Activated CD4-positive, alpha-beta T cell treated with anti-CD3 and anti-CD28 coated beads, Interleukin-2, amount 10 ng/mL, durations not matched to agents 7 days and 5 days (primary cell): ENCODE data around the gene LDLRAD1. TPM values are rescaled to one million over a fixed set of nuclear protein-coding genes. Genes with fewer than 3 reads are reported as not detected.
"Not testable (repeated sequence)": the region's sequence is repeated elsewhere in the genome, so short reads cannot be mapped to it uniquely, and the experiment has no call there.

Source experiments
- CTCF ChIA-PET: fragments of 350-600 bp; sonication (Branson Sonifier 250); formaldehyde crosslinking; loops from one replicate; lab custom pipeline; 2021; ENCODE audit warnings: antibody characterized with exemption; lab: Charles Lee
- POLR2A ChIA-PET: fragments of 350-600 bp; sonication (Branson Sonifier 250); formaldehyde crosslinking; loops from one replicate; lab custom pipeline; 2021; ENCODE audit warnings: antibody characterized with exemption; lab: Charles Lee
- DNase-seq: peaks from one replicate; pipeline ENCODE4 v3.0.0-alpha.2; 2020
- H3K27ac Mint-ChIP-seq: one replicate; pipeline ENCODE4 v1.8.0; 2021; ENCODE audit warnings: mild to moderate bottlenecking, moderate library complexity, mixed read lengths
- H3K27me3 Mint-ChIP-seq: one replicate; pipeline ENCODE4 v1.8.0; 2021; ENCODE audit warnings: mixed read lengths
- H3K36me3 Mint-ChIP-seq: one replicate; pipeline ENCODE4 v1.8.0; 2021; ENCODE audit warnings: low read depth, mixed read lengths
- H3K4me1 Mint-ChIP-seq: one replicate; pipeline ENCODE4 v1.8.0; 2021; ENCODE audit warnings: mixed read lengths
- H3K4me3 Mint-ChIP-seq: one replicate; pipeline ENCODE4 v1.8.0; 2021; ENCODE audit warnings: mild to moderate bottlenecking, moderate library complexity, mixed read lengths
- H3K9me3 Mint-ChIP-seq: one replicate; pipeline ENCODE4 v1.8.0; 2021; ENCODE audit warnings: mixed read lengths
- total RNA-seq, 2 experiments: library from RNA; stranded (reverse); gene quantifications; one replicate each; pipeline ENCODE4 v1.2.3, GENCODE V29; 2021

Gene LDLRAD1, protein sequence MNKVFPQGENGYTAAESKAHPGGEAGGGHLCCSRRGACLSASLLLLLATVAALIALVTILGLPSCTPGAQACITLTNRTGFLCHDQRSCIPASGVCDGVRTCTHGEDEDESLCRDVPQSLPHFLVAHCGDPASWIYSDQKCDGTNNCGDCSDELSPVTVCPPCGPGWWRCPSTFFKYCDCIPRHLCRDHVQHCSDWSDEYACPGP
- not detected for total RNA-seq

- no peak for DNase-seq
- CTCF ChIA-PET = interaction anchor here (0.7 kb wide), 1 partner anchor 17 kb away, joined by 3 read pairs; no protein-coding TSS in a partner anchor
- Mint-ChIP-seq H3K36me3 (no peaks in the 10 kb centered on the region), H3K27me3 (no peaks in the 10 kb centered on the region), H3K4me3 (no peak within 1 kb of the TSS), H3K4me1 (no peaks in the 10 kb centered on the region), H3K27ac (no peak within 1 kb of the TSS), H3K9me3 (no peaks in the 10 kb centered on the region)
- POLR2A ChIA-PET = no interaction called here
Measured at GRCh38 chr1:54017979-54018378, at the start of gene LDLRAD1. Gene LDLRAD1 (minus strand): TSS chr1:54018186. CDS start chr1:54018112, 74 bp downstream.

DNA sequence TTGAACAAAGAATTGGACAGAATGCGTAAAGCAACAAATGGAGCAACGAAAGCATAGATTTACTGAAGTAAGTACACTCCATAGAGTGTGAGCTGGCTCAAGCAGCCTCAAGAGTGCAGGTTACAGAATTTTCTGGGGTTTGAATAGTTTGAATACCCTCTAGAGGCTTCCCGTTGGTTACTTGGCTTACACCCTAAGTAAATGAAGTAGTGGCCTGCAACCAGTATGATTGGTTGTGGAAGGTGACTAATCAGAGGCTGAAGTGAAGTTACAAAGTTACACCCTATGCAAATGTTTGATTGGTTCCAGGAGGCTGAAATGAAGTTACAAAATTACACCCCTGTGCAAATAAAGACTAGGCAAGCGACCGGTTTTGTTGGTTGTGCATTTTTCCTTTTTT is 46.3 kb upstream of the LDLRAD1 start:
- no peak for DNase-seq
- no peaks in the 10 kb centered on the region for H3K9me3 Mint-ChIP-seq
- no peaks in the 10 kb centered on the region for H3K27me3 Mint-ChIP-seq
- ChIA-PET POLR2A (no interaction called here), CTCF (no interaction called here)
- no peak overlapping the region for H3K27ac Mint-ChIP-seq
- no peak overlapping the region for H3K4me3 Mint-ChIP-seq
- peaks cover 14% of the 10 kb centered on the region for H3K36me3 Mint-ChIP-seq
- no peaks in the 10 kb centered on the region for H3K4me1 Mint-ChIP-seq

- H3K4me1 Mint-ChIP-seq = peaks cover 40% of the 10 kb centered on the region
- DNase-seq = no peak
- POLR2A ChIA-PET = no interaction called here
Measured at GRCh38 chr1:54054438-54054749, 36.4 kb upstream of the LDLRAD1 start.

GRCh38 chr1:54053745-54054437 is 35.9 kb upstream of the LDLRAD1 start:
- no peak overlapping the region for H3K27ac Mint-ChIP-seq
- H3K9me3 Mint-ChIP-seq = no peaks in the 10 kb centered on the region
- no peak overlapping the region for H3K4me3 Mint-ChIP-seq
- peaks cover 41% of the 10 kb centered on the region for H3K4me1 Mint-ChIP-seq
- DNase-seq = peak; percentile 26
- POLR2A ChIA-PET = no interaction called here
- H3K36me3 Mint-ChIP-seq = peaks cover 24% of the 10 kb centered on the region
- no peaks in the 10 kb centered on the region for H3K27me3 Mint-ChIP-seq
- CTCF ChIA-PET = no interaction called here

More at GRCh38 chr1:54054438-54054749, 36.4 kb upstream of the LDLRAD1 start:
- no peak overlapping the region for H3K27ac Mint-ChIP-seq
- no peaks in the 10 kb centered on the region for H3K9me3 Mint-ChIP-seq
- no peak overlapping the region for H3K4me3 Mint-ChIP-seq
- H3K36me3 Mint-ChIP-seq = peaks cover 27% of the 10 kb centered on the region
- H3K27me3 Mint-ChIP-seq = no peaks in the 10 kb centered on the region
- CTCF ChIA-PET = no interaction called here

GRCh38 chr1:54052934-54053744 is 35.2 kb upstream of the LDLRAD1 start, which contains the start of the genes TCEANC2 and TMEM59:
Gene TCEANC2 (plus strand): TSS chr1:54053608. CDS start chr1:54054423, 815 bp downstream.
Gene TMEM59 (minus strand): TSS chr1:54053204. CDS start chr1:54053188, 16 bp downstream.
- H3K36me3 Mint-ChIP-seq = peaks cover 19% of the 10 kb centered on the region
- POLR2A ChIA-PET = interaction anchor here (0.6 kb wide), 1 partner anchor 83 kb away, joined by 3 read pairs; no protein-coding TSS in a partner anchor
- peak; percentile 99 for DNase-seq
- H3K4me1 Mint-ChIP-seq = peaks cover 40% of the 10 kb centered on the region
- no peaks in the 10 kb centered on the region for H3K27me3 Mint-ChIP-seq
- CTCF ChIA-PET = interaction anchor here (2.6 kb wide), 1 partner anchor 13 kb away, joined by 8 read pairs; no protein-coding TSS in a partner anchor
- no peaks in the 10 kb centered on the region for H3K9me3 Mint-ChIP-seq
- H3K4me3 Mint-ChIP-seq = no peak within 1 kb of the TSS
- no peak within 1 kb of the TSS for H3K27ac Mint-ChIP-seq

- POLR2A ChIA-PET = interaction anchor here (0.6 kb wide), 1 partner anchor 82 kb away, joined by 3 read pairs; no protein-coding TSS in a partner anchor
- peak; percentile 55 for DNase-seq
- H3K36me3 Mint-ChIP-seq = peaks cover 14% of the 10 kb centered on the region
- no peaks in the 10 kb centered on the region for H3K9me3 Mint-ChIP-seq
- no peak overlapping the region for H3K4me3 Mint-ChIP-seq
- no peaks in the 10 kb centered on the region for H3K27me3 Mint-ChIP-seq
- peaks cover 41% of the 10 kb centered on the region for H3K4me1 Mint-ChIP-seq
- CTCF ChIA-PET = interaction anchor here (1.4 to 2.6 kb wide), 2 partner anchors 10 to 13 kb away, joined by 5 to 8 read pairs; no protein-coding TSS in a partner anchor
- H3K27ac Mint-ChIP-seq = no peak overlapping the region
Measured at GRCh38 chr1:54052431-54052933, 34.5 kb upstream of the LDLRAD1 start.

DNA sequence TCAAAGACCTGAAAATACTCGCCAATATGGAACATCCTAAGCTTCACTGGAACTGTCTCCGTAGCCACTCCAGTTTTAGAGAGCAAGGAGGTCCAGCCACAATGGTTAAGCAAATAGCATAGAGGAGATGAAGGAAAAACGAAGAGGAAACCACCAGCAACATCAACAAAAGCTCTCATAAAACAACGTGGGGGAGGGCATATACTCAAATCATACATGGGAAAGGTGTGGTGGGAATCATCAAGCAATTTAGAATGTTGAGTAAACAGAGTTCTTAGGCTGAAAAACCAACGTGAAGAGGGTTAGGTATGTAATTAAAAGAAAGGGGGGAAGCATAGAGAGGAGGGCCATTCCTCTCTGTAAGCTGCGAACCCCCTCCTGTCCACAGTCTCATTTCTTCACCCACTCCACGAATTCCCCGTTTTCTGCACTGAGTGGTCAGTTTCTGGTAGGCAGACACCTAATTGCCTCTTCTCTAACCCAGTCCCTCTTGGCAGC is 34.0 kb upstream of the LDLRAD1 start:
- Mint-ChIP-seq H3K9me3 (no peaks in the 10 kb centered on the region), H3K27ac (no peak overlapping the region), H3K4me3 (no peak overlapping the region), H3K36me3 (peaks cover 13% of the 10 kb centered on the region), H3K4me1 (peaks cover 44% of the 10 kb centered on the region), H3K27me3 (no peaks in the 10 kb centered on the region)
- POLR2A ChIA-PET = interaction anchor here (0.5 kb wide), 1 partner anchor 11 kb away, joined by 4 read pairs; no protein-coding TSS in a partner anchor
- DNase-seq = no peak
- CTCF ChIA-PET = interaction anchor here (1.4 to 2.6 kb wide), 2 partner anchors 9 to 12 kb away, joined by 5 to 8 read pairs; no protein-coding TSS in a partner anchor

- POLR2A ChIA-PET = interaction anchor here (0.7 kb wide), 1 partner anchor 11 kb away, joined by 5 read pairs; no protein-coding TSS in a partner anchor
- H3K4me3 Mint-ChIP-seq, H3K27me3 Mint-ChIP-seq, H3K27ac Mint-ChIP-seq, H3K9me3 Mint-ChIP-seq, DNase-seq, CTCF ChIA-PET: not testable (repeated sequence)
- Mint-ChIP-seq H3K36me3 (peaks cover 12% of the 10 kb centered on the region), H3K4me1 (peaks cover 41% of the 10 kb centered on the region)
Measured at GRCh38 chr1:54050435-54050834, 32.4 kb upstream of the LDLRAD1 start.

DNA sequence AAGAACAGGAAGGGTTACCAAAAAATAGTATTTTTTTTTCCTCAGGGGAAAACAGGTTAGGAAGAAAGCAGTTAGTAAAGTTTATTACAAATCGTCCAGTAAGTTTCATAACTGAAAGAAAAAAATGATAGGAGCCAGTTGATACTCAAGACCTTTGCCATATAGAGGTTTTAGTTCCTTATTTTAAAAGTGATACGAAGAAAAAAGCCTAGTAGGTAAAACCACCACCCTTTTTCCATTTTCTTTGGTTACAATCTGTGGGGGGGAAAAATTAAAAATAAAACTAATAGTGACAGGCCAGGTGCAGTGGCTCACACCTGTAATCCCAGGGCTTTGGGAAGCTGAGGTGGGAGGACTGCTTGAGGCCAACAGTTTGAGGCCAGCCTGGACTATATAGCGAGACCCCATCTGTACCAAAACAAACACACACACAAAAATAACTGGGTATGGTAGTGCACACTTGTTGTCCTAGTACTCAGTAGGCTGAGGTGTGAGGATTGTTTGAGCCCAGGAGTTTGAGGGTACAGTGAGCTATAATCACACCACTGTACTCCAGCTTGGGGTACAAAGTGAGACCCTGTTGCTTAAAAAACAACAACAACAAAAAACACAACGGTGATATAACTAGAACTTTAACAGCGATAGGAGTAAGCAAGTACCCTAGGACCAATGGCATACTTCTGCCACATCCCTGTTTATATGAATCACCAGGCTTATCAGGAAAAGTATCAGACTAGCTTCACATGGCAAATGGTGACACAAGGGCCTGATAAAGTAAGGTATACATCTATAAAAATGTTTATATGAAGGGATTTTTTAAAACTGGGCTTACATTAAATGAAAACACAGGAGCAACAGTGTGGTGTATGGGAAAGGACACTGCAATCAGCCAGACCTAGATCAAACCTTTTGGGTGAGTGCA is 29.7 kb upstream of the LDLRAD1 start:
- Mint-ChIP-seq H3K4me1 (peaks cover 33% of the 10 kb centered on the region), H3K36me3 (peaks cover 27% of the 10 kb centered on the region), H3K9me3 (no peaks in the 10 kb centered on the region), H3K27ac (no peak overlapping the region), H3K27me3 (no peaks in the 10 kb centered on the region), H3K4me3 (no peak overlapping the region)
- ChIA-PET POLR2A (no interaction called here), CTCF (interaction anchor here (0.6 to 1.8 kb wide), 2 partner anchors 15 to 33 kb away, joined by 3 to 4 read pairs; no protein-coding TSS in a partner anchor)
- DNase-seq = no peak

DNA sequence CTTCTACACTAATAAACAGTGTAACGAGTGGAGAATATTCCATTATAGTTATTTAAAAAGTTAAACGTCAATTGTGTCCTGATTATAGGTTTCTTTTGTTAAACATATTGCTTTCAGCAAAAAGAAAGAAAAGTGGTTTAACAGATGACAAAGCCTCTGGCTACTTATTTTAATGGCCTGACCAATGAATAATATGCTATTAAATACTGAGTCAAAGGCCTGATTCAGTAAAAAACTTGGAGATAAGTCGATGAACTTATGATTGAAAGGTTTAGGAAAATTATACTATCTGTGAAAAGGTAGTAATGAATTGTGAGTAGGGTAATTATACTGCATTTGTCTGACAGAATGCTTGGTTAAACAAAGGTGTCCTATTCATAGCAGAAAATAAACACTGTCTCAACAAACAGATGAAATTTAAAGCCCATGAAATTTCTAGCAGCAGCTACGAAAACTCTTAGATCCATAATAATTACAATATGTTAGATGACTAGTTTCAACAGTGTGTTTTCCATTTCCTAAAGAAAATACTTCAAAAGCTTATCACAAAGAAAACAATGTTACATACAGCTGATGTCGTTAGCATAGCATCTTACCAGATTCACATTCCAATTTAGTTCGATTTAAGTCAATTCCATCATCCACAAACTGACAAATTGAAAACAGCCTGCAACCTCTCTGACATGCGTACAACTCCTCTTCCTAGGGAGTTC is 28.8 kb upstream of the LDLRAD1 start:
- no peak for DNase-seq
- no peak overlapping the region for H3K4me3 Mint-ChIP-seq
- H3K36me3 Mint-ChIP-seq = peaks cover 35% of the 10 kb centered on the region
- no peaks in the 10 kb centered on the region for H3K27me3 Mint-ChIP-seq
- peaks cover 33% of the 10 kb centered on the region for H3K4me1 Mint-ChIP-seq
- ChIA-PET CTCF (no interaction called here), POLR2A (no interaction called here)
- H3K27ac Mint-ChIP-seq = no peak overlapping the region
- H3K9me3 Mint-ChIP-seq = no peaks in the 10 kb centered on the region

DNA sequence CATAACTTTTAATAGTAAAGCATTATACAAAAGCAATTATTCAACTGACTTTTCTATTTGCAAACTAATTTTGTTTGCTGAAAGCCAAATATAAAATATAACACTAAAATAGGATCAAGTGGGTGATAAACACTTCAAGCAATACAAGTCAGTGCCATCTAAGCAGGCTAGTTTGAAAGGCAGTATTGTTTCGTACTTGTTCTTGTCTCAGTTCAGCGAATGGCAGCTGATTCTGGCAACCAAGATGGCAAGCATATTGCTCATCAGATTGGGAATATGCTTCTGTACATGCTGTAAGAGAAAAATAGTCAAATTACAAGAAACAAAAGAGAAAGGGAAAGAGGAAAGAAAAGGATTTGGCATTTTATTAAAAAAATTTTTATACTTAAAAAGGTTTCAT is 27.5 kb upstream of the LDLRAD1 start:
- Mint-ChIP-seq H3K27ac (no peak overlapping the region), H3K36me3 (peaks cover 39% of the 10 kb centered on the region), H3K4me3 (no peak overlapping the region), H3K9me3 (no peaks in the 10 kb centered on the region), H3K27me3 (no peaks in the 10 kb centered on the region), H3K4me1 (peaks cover 30% of the 10 kb centered on the region)
- POLR2A ChIA-PET = no interaction called here
- CTCF ChIA-PET = no interaction called here
- no peak for DNase-seq
